Mesendoderm (in vitro differentiated cells): ENCODE measurements around the gene TXLNB.
A peak's percentile ranks its signal among the peaks of the same experiment; 100 is the strongest.

Experiments
- DNase-seq: peaks from one replicate; pipeline ENCODE4 v3.0.0; 2013
- H2AK5ac ChIP-seq: 2 replicates; pipeline ENCODE4 v1.6.1; 2013; ENCODE audit warnings: low read length, inconsistent platforms
- H2BK120ac ChIP-seq: 2 replicates; pipeline ENCODE4 v1.6.1; 2013; ENCODE audit warnings: low read depth, mild to moderate bottlenecking, low read length, moderate library complexity, mixed read lengths
- H2BK15ac ChIP-seq: replicated peaks from 2 replicates; pipeline ENCODE4 v1.6.1; 2013; ENCODE audit warnings: low read depth, mild to moderate bottlenecking, moderate library complexity
- H2BK5ac ChIP-seq: 2 replicates; pipeline ENCODE4 v1.6.1; 2013; ENCODE audit warnings: low read length, inconsistent platforms
- H3K18ac ChIP-seq: 2 replicates; pipeline ENCODE4 v1.6.1; 2013; ENCODE audit warnings: mild to moderate bottlenecking, low read length, mixed read lengths
- H3K23ac ChIP-seq: one replicate; pipeline ENCODE4 v1.6.1; 2013; ENCODE audit warnings: low read length
- H3K27ac ChIP-seq: 2 replicates; pipeline ENCODE4 v1.5.1; 2013; ENCODE audit warnings: low read depth, mild to moderate bottlenecking, inconsistent platforms, low read length, moderate library complexity
- H3K27me3 ChIP-seq: 2 replicates; pipeline ENCODE4 v1.6.1; 2013; ENCODE audit warnings: low read length, control low read depth, mild to moderate bottlenecking, inconsistent platforms; ENCODE audit not compliant: insufficient read depth, poor library complexity
- H3K36me3 ChIP-seq: 2 replicates; pipeline ENCODE4 v1.6.1; 2013; ENCODE audit warnings: low read length, inconsistent platforms; ENCODE audit not compliant: control insufficient read depth, insufficient read depth
- H3K4ac ChIP-seq: one replicate; pipeline ENCODE4 v1.6.1; 2013; ENCODE audit warnings: low read depth, mild to moderate bottlenecking, low read length, moderate library complexity
- H3K4me1 ChIP-seq: 2 replicates; pipeline ENCODE4 v1.6.1; 2013; ENCODE audit warnings: low read depth, low read length, inconsistent platforms; ENCODE audit not compliant: control insufficient read depth
- H3K4me2 ChIP-seq: 2 replicates; pipeline ENCODE4 v1.6.1; 2013; ENCODE audit warnings: low read length
- H3K4me3 ChIP-seq: 2 replicates; pipeline ENCODE4 v1.5.1; 2013; ENCODE audit warnings: mild to moderate bottlenecking, low read length
- H3K56ac ChIP-seq: one replicate; pipeline ENCODE4 v1.6.1; 2013; ENCODE audit warnings: low read length
- H3K79me1 ChIP-seq: 2 replicates; pipeline ENCODE4 v1.6.1; 2013; ENCODE audit warnings: low read length, inconsistent platforms
- H3K79me2 ChIP-seq: 2 replicates; pipeline ENCODE4 v1.6.1; 2013; ENCODE audit warnings: mild to moderate bottlenecking, low read length; ENCODE audit not compliant: control insufficient read depth, insufficient read depth
- H3K9ac ChIP-seq: 2 replicates; pipeline ENCODE4 v1.6.1; 2013; ENCODE audit warnings: low read length, inconsistent platforms
- H4K5ac ChIP-seq: one replicate; pipeline ENCODE4 v1.6.1; 2013; ENCODE audit warnings: low read length
- H4K8ac ChIP-seq: one replicate; pipeline ENCODE4 v1.6.1; 2013; ENCODE audit warnings: low read depth, mild to moderate bottlenecking, control low read depth, low read length, moderate library complexity
- WGBS: extraction: QIAGEN DNeasy Blood & Tissue Kit; methylation state at CpG from one replicate; pipeline ENCODE4 v1.1.7; 2013; ENCODE audit warnings: low lambda C conversion rate, missing lambda C conversion rate; ENCODE audit not compliant: insufficient coverage; ENCODE audit errors: extremely low coverage; 5-methylcytosine and 5-hydroxymethylcytosine counted together

The TXLNB gene

GRCh38 chr6:139308286-139308916, 16.6 kb upstream of the TXLNB start:
- no peak overlapping the region for H4K5ac ChIP-seq
- H3K79me1 ChIP-seq, result no peaks in the 10 kb centered on the region
- no peak overlapping the region for H3K56ac ChIP-seq
- no peak overlapping the region for H3K9ac ChIP-seq
- H2AK5ac ChIP-seq, result no peak overlapping the region
- no peaks in the 10 kb centered on the region for H3K27me3 ChIP-seq
- no peak overlapping the region for H3K18ac ChIP-seq
- WGBS, result no CpG with 5 or more reads among the region's 5 CpGs
- H2BK15ac ChIP-seq, result no peak overlapping the region
- no peak overlapping the region for H3K4me2 ChIP-seq
- H2BK5ac ChIP-seq, result no peak overlapping the region
- no peak for DNase-seq
- H4K8ac ChIP-seq, result no peak overlapping the region
- no peak overlapping the region for H3K4ac ChIP-seq
- no peak overlapping the region for H2BK120ac ChIP-seq
- H3K23ac ChIP-seq, result no peak overlapping the region
- H3K79me2 ChIP-seq, result no peaks in the 10 kb centered on the region
- H3K36me3 ChIP-seq, result no peaks in the 10 kb centered on the region
- H3K27ac ChIP-seq, result no peak overlapping the region
- no peaks in the 10 kb centered on the region for H3K4me1 ChIP-seq
- H3K4me3 ChIP-seq, result no peak overlapping the region

GRCh38 chr6:139306291-139306981, 14.6 kb upstream of the TXLNB start:
- H3K79me2 ChIP-seq, result no peaks in the 10 kb centered on the region
- H3K4me3 ChIP-seq, result no peak overlapping the region
- H3K4ac ChIP-seq, result no peak overlapping the region
- no peaks in the 10 kb centered on the region for H3K36me3 ChIP-seq
- H3K23ac ChIP-seq, result no peak overlapping the region
- no peaks in the 10 kb centered on the region for H3K27me3 ChIP-seq
- H3K9ac ChIP-seq, result no peak overlapping the region
- no CpG with 5 or more reads among the region's 3 CpGs for WGBS
- H4K8ac ChIP-seq, result no peak overlapping the region
- DNase-seq, result peak; percentile 88
- no peaks in the 10 kb centered on the region for H3K4me1 ChIP-seq
- H2BK15ac ChIP-seq, result no peak overlapping the region
- H4K5ac ChIP-seq, result no peak overlapping the region
- no peak overlapping the region for H2AK5ac ChIP-seq
- H3K27ac ChIP-seq, result peak overlapping the region; percentile 37
- no peak overlapping the region for H3K4me2 ChIP-seq
- peak overlapping the region; percentile 51 for H3K56ac ChIP-seq
- H3K18ac ChIP-seq, result peak overlapping the region; percentile 56
- no peak overlapping the region for H2BK120ac ChIP-seq
- H3K79me1 ChIP-seq, result no peaks in the 10 kb centered on the region
- H2BK5ac ChIP-seq, result peak overlapping the region; percentile 74

DNA sequence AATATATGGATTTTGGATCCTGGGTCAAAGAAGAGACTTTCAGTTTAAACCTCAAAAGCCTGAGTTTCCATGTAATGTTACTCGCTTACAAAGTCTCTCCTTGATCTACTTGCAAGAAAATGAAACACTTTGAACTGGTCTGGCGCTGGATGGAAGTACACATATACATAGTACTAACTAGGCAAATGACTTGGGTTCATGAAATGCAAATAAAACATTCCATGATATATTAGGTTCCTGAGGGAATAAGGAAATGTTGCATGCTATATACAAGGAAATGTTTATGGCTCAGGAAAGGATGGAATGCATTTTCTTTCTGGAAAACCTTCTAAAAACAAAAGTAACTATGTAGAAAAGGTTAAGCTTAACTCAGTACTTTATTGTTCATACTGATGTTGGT, 11.4 kb upstream of the TXLNB start:
- H3K27me3 ChIP-seq, result no peaks in the 10 kb centered on the region
- H3K4me2 ChIP-seq, result no peak overlapping the region
- no peaks in the 10 kb centered on the region for H3K79me2 ChIP-seq
- no peak overlapping the region for H3K9ac ChIP-seq
- H2BK15ac ChIP-seq, result no peak overlapping the region
- no peak overlapping the region for H3K4ac ChIP-seq
- no peak overlapping the region for H4K5ac ChIP-seq
- H3K27ac ChIP-seq, result no peak overlapping the region
- no peak for DNase-seq
- no peaks in the 10 kb centered on the region for H3K79me1 ChIP-seq
- H3K4me1 ChIP-seq, result no peaks in the 10 kb centered on the region
- H3K36me3 ChIP-seq, result no peaks in the 10 kb centered on the region
- no peak overlapping the region for H2BK5ac ChIP-seq
- WGBS, result no CpG with 5 or more reads among the region's 2 CpGs
- no peak overlapping the region for H2BK120ac ChIP-seq
- no peak overlapping the region for H3K56ac ChIP-seq
- H3K23ac ChIP-seq, result no peak overlapping the region
- H2AK5ac ChIP-seq, result no peak overlapping the region
- no peak overlapping the region for H3K18ac ChIP-seq
- H3K4me3 ChIP-seq, result no peak overlapping the region
- H4K8ac ChIP-seq, result no peak overlapping the region

- Histone ChIP-seq H3K4me2 (no peak overlapping the region), H3K4ac (no peak overlapping the region), H3K27me3 (no peaks in the 10 kb centered on the region), H3K4me3 (no peak overlapping the region), H3K79me1 (no peaks in the 10 kb centered on the region), H2BK5ac (no peak overlapping the region), H3K27ac (no peak overlapping the region), H3K18ac (no peak overlapping the region), H2AK5ac (no peak overlapping the region), H3K23ac (no peak overlapping the region), H3K9ac (no peak overlapping the region), H3K4me1 (no peaks in the 10 kb centered on the region), H2BK120ac (no peak overlapping the region), H2BK15ac (no peak overlapping the region), H3K56ac (no peak overlapping the region), H4K8ac (no peak overlapping the region), H4K5ac (no peak overlapping the region), H3K79me2 (no peaks in the 10 kb centered on the region), H3K36me3 (no peaks in the 10 kb centered on the region)
- no peak for DNase-seq
Observed at GRCh38 chr6:139297921-139298320, 6.1 kb upstream of the TXLNB start.

- no peak overlapping the region for H2BK120ac ChIP-seq
- H3K18ac ChIP-seq, result no peak overlapping the region
- no peak overlapping the region for H2BK15ac ChIP-seq
- no peak overlapping the region for H3K56ac ChIP-seq
- no CpG with 5 or more reads among the region's 1 CpG for WGBS
- H3K27me3 ChIP-seq, result no peaks in the 10 kb centered on the region
- no peak overlapping the region for H4K5ac ChIP-seq
- no peak overlapping the region for H3K9ac ChIP-seq
- no peak overlapping the region for H3K4me3 ChIP-seq
- H2AK5ac ChIP-seq, result no peak overlapping the region
- H3K4me2 ChIP-seq, result no peak overlapping the region
- H3K4me1 ChIP-seq, result no peaks in the 10 kb centered on the region
- no peaks in the 10 kb centered on the region for H3K36me3 ChIP-seq
- no peak for DNase-seq
- H2BK5ac ChIP-seq, result no peak overlapping the region
- H4K8ac ChIP-seq, result no peak overlapping the region
- no peaks in the 10 kb centered on the region for H3K79me1 ChIP-seq
- H3K23ac ChIP-seq, result no peak overlapping the region
- H3K79me2 ChIP-seq, result no peaks in the 10 kb centered on the region
- H3K4ac ChIP-seq, result no peak overlapping the region
- H3K27ac ChIP-seq, result no peak overlapping the region
Observed at GRCh38 chr6:139296927-139297326, 5.1 kb upstream of the TXLNB start.

DNA sequence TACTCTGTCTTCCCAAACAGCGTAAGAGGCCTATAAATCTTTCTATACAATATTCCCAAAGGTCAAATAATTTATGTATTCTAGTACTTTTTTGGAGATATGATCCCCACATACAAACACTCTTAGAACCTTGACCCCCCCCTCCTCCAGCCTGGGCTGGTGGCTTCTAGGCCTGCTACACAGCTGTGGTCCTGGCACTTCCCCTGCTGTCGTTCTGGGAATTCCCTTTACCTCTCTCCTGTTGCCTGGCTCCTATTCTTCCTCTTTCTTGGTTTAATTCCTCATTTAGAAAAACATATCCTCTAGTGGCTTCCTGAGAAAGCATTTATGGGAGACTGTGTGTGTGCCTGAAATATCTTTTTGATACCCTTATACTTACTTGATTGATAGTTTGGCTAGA, 4.1 kb upstream of the TXLNB start:
- Histone ChIP-seq H3K79me2 (no peaks in the 10 kb centered on the region), H3K56ac (no peak overlapping the region), H3K18ac (no peak overlapping the region), H3K79me1 (no peaks in the 10 kb centered on the region), H3K4ac (no peak overlapping the region), H3K23ac (no peak overlapping the region), H3K36me3 (no peaks in the 10 kb centered on the region), H3K4me3 (no peak overlapping the region), H3K27ac (no peak overlapping the region), H4K8ac (no peak overlapping the region), H2BK5ac (no peak overlapping the region), H3K4me2 (no peak overlapping the region), H3K27me3 (no peaks in the 10 kb centered on the region), H3K4me1 (no peaks in the 10 kb centered on the region), H4K5ac (no peak overlapping the region), H2AK5ac (no peak overlapping the region), H2BK15ac (no peak overlapping the region), H3K9ac (no peak overlapping the region), H2BK120ac (no peak overlapping the region)
- WGBS, result no CpG with 5 or more reads among the region's 2 CpGs
- no peak for DNase-seq
